Stimulated activated naive CD8-positive, alpha-beta T cell treated with anti-CD3 and anti-CD28 coated beads, Interleukin-15, Interleukin-2, amounts not matched to agents 100 ng/mL and 50 ng/mL, for 24 hours (primary cell): ENCODE measurements around the gene PRKCB.

ENCODE experiments used
- H3K27ac Mint-ChIP-seq: one replicate; pipeline ENCODE4 v1.8.0; 2021; ENCODE audit warnings: mild to moderate bottlenecking, mixed read lengths
- H3K27me3 Mint-ChIP-seq: one replicate; pipeline ENCODE4 v1.8.0; 2021; ENCODE audit warnings: mixed read lengths
- H3K36me3 Mint-ChIP-seq: one replicate; pipeline ENCODE4 v1.8.0; 2021; ENCODE audit warnings: low read depth, mixed read lengths
- H3K4me1 Mint-ChIP-seq: one replicate; pipeline ENCODE4 v1.8.0; 2021; ENCODE audit warnings: low read depth, mixed read lengths
- H3K4me3 Mint-ChIP-seq: one replicate; pipeline ENCODE4 v1.8.0; 2021; ENCODE audit warnings: mild to moderate bottlenecking, mixed read lengths
- H3K9me3 Mint-ChIP-seq: one replicate; pipeline ENCODE4 v1.8.0; 2021; ENCODE audit warnings: mixed read lengths

The PRKCB gene

GRCh38 chr16:23868136-23868535 lies 32.4 kb downstream of the PRKCB start:
- H3K4me3 Mint-ChIP-seq: no peak overlapping the region
- no peak overlapping the region for H3K27ac Mint-ChIP-seq
- H3K27me3 Mint-ChIP-seq: no peaks in the 10 kb centered on the region
- no peaks in the 10 kb centered on the region for H3K9me3 Mint-ChIP-seq
- H3K36me3 Mint-ChIP-seq: peaks cover 16% of the 10 kb centered on the region
- peaks cover 81% of the 10 kb centered on the region for H3K4me1 Mint-ChIP-seq

- Mint-ChIP-seq H3K27ac (peak overlapping the region; percentile 78), H3K4me1 (peaks cover 80% of the 10 kb centered on the region), H3K4me3 (peak overlapping the region; percentile 51), H3K9me3 (no peaks in the 10 kb centered on the region), H3K36me3 (peaks cover 20% of the 10 kb centered on the region), H3K27me3 (no peaks in the 10 kb centered on the region)
These were observed 33.3 kb downstream of the PRKCB start for GRCh38 chr16:23869052-23869451.

GRCh38 chr16:23871924-23872323 lies 36.1 kb downstream of the PRKCB start:
- Mint-ChIP-seq H3K36me3 (peaks cover 32% of the 10 kb centered on the region), H3K27ac (no peak overlapping the region), H3K27me3 (no peaks in the 10 kb centered on the region), H3K9me3 (no peaks in the 10 kb centered on the region), H3K4me1 (peaks cover 76% of the 10 kb centered on the region), H3K4me3 (no peak overlapping the region)

GRCh38 chr16:23874613-23875294 lies 39.0 kb downstream of the PRKCB start:
- Mint-ChIP-seq H3K9me3 (no peaks in the 10 kb centered on the region), H3K27me3 (no peaks in the 10 kb centered on the region), H3K4me3 (no peak overlapping the region), H3K36me3 (peaks cover 34% of the 10 kb centered on the region), H3K27ac (peak overlapping the region; percentile 70), H3K4me1 (peaks cover 77% of the 10 kb centered on the region)

- no peaks in the 10 kb centered on the region for H3K9me3 Mint-ChIP-seq
- H3K27ac Mint-ChIP-seq: peak overlapping the region; percentile 75
- H3K4me1 Mint-ChIP-seq: peaks cover 79% of the 10 kb centered on the region
- H3K27me3 Mint-ChIP-seq: no peaks in the 10 kb centered on the region
- no peak overlapping the region for H3K4me3 Mint-ChIP-seq
- H3K36me3 Mint-ChIP-seq: peaks cover 31% of the 10 kb centered on the region
These were observed 40.6 kb downstream of the PRKCB start for GRCh38 chr16:23876256-23876896.

- H3K4me3 Mint-ChIP-seq: no peak overlapping the region
- H3K27ac Mint-ChIP-seq: peak overlapping the region; percentile 65
- H3K9me3 Mint-ChIP-seq: no peaks in the 10 kb centered on the region
- H3K4me1 Mint-ChIP-seq: peaks cover 85% of the 10 kb centered on the region
- peaks cover 34% of the 10 kb centered on the region for H3K36me3 Mint-ChIP-seq
- no peaks in the 10 kb centered on the region for H3K27me3 Mint-ChIP-seq
These were observed 41.6 kb downstream of the PRKCB start for GRCh38 chr16:23877107-23878070.

- Mint-ChIP-seq H3K4me1 (peaks cover 91% of the 10 kb centered on the region), H3K36me3 (peaks cover 40% of the 10 kb centered on the region), H3K27ac (peak overlapping the region; percentile 84), H3K4me3 (no peak overlapping the region), H3K9me3 (no peaks in the 10 kb centered on the region), H3K27me3 (no peaks in the 10 kb centered on the region)
These were observed 44.1 kb downstream of the PRKCB start for GRCh38 chr16:23879735-23880373.

- Mint-ChIP-seq H3K9me3 (no peaks in the 10 kb centered on the region), H3K27me3 (no peaks in the 10 kb centered on the region), H3K4me1 (peaks cover 49% of the 10 kb centered on the region), H3K4me3 (no peak overlapping the region), H3K36me3 (peaks cover 40% of the 10 kb centered on the region), H3K27ac (peak overlapping the region; percentile 6)
These were observed 53.4 kb downstream of the PRKCB start for GRCh38 chr16:23889189-23889588.

GRCh38 chr16:23893986-23894385 lies 58.2 kb downstream of the PRKCB start:
- Mint-ChIP-seq H3K4me1 (peaks cover 58% of the 10 kb centered on the region), H3K36me3 (peaks cover 46% of the 10 kb centered on the region), H3K27ac (peak overlapping the region; percentile 15)

GRCh38 chr16:23895052-23895451 lies 59.3 kb downstream of the PRKCB start:
- Mint-ChIP-seq H3K27ac (peak overlapping the region; percentile 56), H3K4me3 (no peak overlapping the region), H3K36me3 (peaks cover 46% of the 10 kb centered on the region), H3K9me3 (no peaks in the 10 kb centered on the region), H3K27me3 (no peaks in the 10 kb centered on the region), H3K4me1 (peaks cover 54% of the 10 kb centered on the region)

More at GRCh38 chr16:23893986-23894385, 58.2 kb downstream of the PRKCB start:
- Mint-ChIP-seq H3K27me3 (no peaks in the 10 kb centered on the region), H3K9me3 (no peaks in the 10 kb centered on the region), H3K4me3 (no peak overlapping the region)

GRCh38 chr16:23896832-23897821 lies 61.3 kb downstream of the PRKCB start:
- Mint-ChIP-seq H3K4me3 (peak overlapping the region; percentile 1), H3K36me3 (peaks cover 46% of the 10 kb centered on the region), H3K27ac (peak overlapping the region; percentile 76), H3K4me1 (peaks cover 73% of the 10 kb centered on the region), H3K9me3 (no peaks in the 10 kb centered on the region), H3K27me3 (no peaks in the 10 kb centered on the region)

- peaks cover 81% of the 10 kb centered on the region for H3K4me1 Mint-ChIP-seq
- H3K9me3 Mint-ChIP-seq: no peaks in the 10 kb centered on the region
- no peaks in the 10 kb centered on the region for H3K27me3 Mint-ChIP-seq
- H3K4me3 Mint-ChIP-seq: no peak overlapping the region
- peaks cover 30% of the 10 kb centered on the region for H3K36me3 Mint-ChIP-seq
- H3K27ac Mint-ChIP-seq: peak overlapping the region; percentile 13
These were observed 63.1 kb downstream of the PRKCB start for GRCh38 chr16:23898682-23899430.

- no peaks in the 10 kb centered on the region for H3K9me3 Mint-ChIP-seq
- peaks cover 21% of the 10 kb centered on the region for H3K36me3 Mint-ChIP-seq
- peaks cover 73% of the 10 kb centered on the region for H3K4me1 Mint-ChIP-seq
- H3K27ac Mint-ChIP-seq: no peak overlapping the region
- no peak overlapping the region for H3K4me3 Mint-ChIP-seq
- no peaks in the 10 kb centered on the region for H3K27me3 Mint-ChIP-seq
These were observed 64.1 kb downstream of the PRKCB start for GRCh38 chr16:23899869-23900268.
